Heart left ventricle (tissue), 16 donors: ENCODE data around the gene WWTR1. TPM values are rescaled to one million over a fixed set of nuclear protein-coding genes. Genes with fewer than 3 reads are reported as not detected.

Experiments used
- ATAC-seq, 4 donors: fragments of 200-7000 bp; cut with Tn5 transposase; one replicate each; pipeline ENCODE4 v1.9.1; 2020 to 2022; ENCODE audit warnings: moderate library complexity in 4 of 4, mild to moderate bottlenecking in 3 of 4, moderate number of reproducible peaks in 1 of 4
- DNase-seq, 5 donors: peaks; one replicate each; pipeline ENCODE4 v3.0.0-alpha.2; 2020
- H3K27ac ChIP-seq, 12 donors: fragments of 200-600 bp; sonication (generic) in 4 of 12; one replicate each; pipeline versions ENCODE4 v1.5.0 to v1.8.0; 2016 to 2022; ENCODE audit warnings: mild to moderate bottlenecking in 2 of 12
- H3K27me3 ChIP-seq, 9 donors: fragments of 200-600 bp; sonication (generic) in 2 of 9; one replicate each; pipeline versions ENCODE4 v1.5.1 to v1.8.0; 2016 to 2022; ENCODE audit warnings: mild to moderate bottlenecking in 3 of 9
- H3K36me3 ChIP-seq, 9 donors: fragments of 200-600 bp; sonication (generic) in 2 of 9; one replicate each; pipeline versions ENCODE4 v1.5.0 to v1.8.0; 2018 to 2022; ENCODE audit warnings: mild to moderate bottlenecking in 2 of 9
- H3K4me1 ChIP-seq, 12 donors: fragments of 200-600 bp; sonication (generic) in 4 of 12; one replicate each; pipeline versions ENCODE4 v1.5.0 to v1.8.0; 2016 to 2022; ENCODE audit warnings: mild to moderate bottlenecking in 3 of 12
- H3K4me3 ChIP-seq, 12 donors: fragments of 200-600 bp; sonication (generic) in 4 of 12; one replicate each; pipeline versions ENCODE4 v1.5.0 to v1.8.0; 2017 to 2022; ENCODE audit warnings: mild to moderate bottlenecking in 9 of 12, moderate library complexity in 4 of 12
- H3K9me3 ChIP-seq, 12 donors: fragments of 200-600 bp; sonication (generic) in 4 of 12; one replicate each; pipeline versions ENCODE4 v1.5.0 to v1.8.0; 2016 to 2022; ENCODE audit warnings: mild to moderate bottlenecking in 1 of 12
- POLR2A ChIP-seq, 2 donors: fragments of 450-650 bp; IDR thresholded peaks; one replicate each; pipeline ENCODE4 v1.6.1; 2017; ENCODE audit warnings: antibody characterized with exemption in 2 of 2, mild to moderate bottlenecking in 2 of 2, moderate library complexity in 2 of 2
- WGBS, 4 donors: extraction: QIAGEN DNeasy Blood & Tissue Kit in 2 of 4; methylation state at CpG; one replicate each; pipeline versions ENCODE4 v1.1.5 to v1.1.7; 2013 to 2018; 5-methylcytosine and 5-hydroxymethylcytosine counted together
- intact Hi-C, 10 donors: fragments of 100-400 bp; cut with DNase I; formaldehyde crosslinking; loops; one replicate each; pipeline versions ENCODE4 v1.11.1 to v1.14.2; 2022
- polyA plus RNA-seq, 2 donors: library from polyadenylated mRNA; stranded (reverse); fragments of 200-250 nt; gene quantifications; one replicate each; pipeline ENCODE4 v1.2.3, GENCODE V29; 2013
- total RNA-seq, 9 donors: library from RNA; depleted of rRNA in 2 of 9; stranded (reverse); fragments of >200 nt in 2 of 9; fragmentation: NEBNext Ultra II Directional in 3 of 9; extraction: Animal tissue kit (Norgen Biotek cat#: 25700) in 3 of 9; gene quantifications; one replicate each; pipeline versions ENCODE4 v1.1.0 to v1.2.4, GENCODE V29; 2016 to 2023
- TF ChIP-seq, protein P1 (sequence below), 12 donors: fragments of 200-600 bp; sonication (generic) in 4 of 12; IDR thresholded peaks; one replicate each; pipeline versions ENCODE4 v1.5.0 to v1.8.0; 2018 to 2022; ENCODE audit warnings: antibody characterized with exemption in 12 of 12, mild to moderate bottlenecking in 5 of 12
- donor health status: ischemic (EF 13 %, LVEDD 7.1; RV severe dilation, severe dysfunction).
- donor health status: healthy with polysubstance abuse.
- donor health status: DM: no; HTN: yes; CAD: no.
- donor health status: DM: no; HTN: no; CAD: no.
- donor health status: ischemic (EF 25% LVEDD 6.9; RV normal size, moderate dysfunction).
- donor health status: ischemic (EF 25% LVEDD 5.7; RV mildly dilated, moderate dysfunction).
- donor health status: healthy.
- donor health status: DM: yes; HTN: yes; CAD: no.
- donor health status: ischemic (EF 35%, LVEDD 5.7; RV mildly dilated, moderate dysfunction).
- donor health status: nonischemic (EF 11% LVEDD 7.7; RV severe dilation, severe dysfunction).
- donor health status: DM: yes; HTN: yes; CAD: no.
- donor health status: PGD.
- donor health status: ischemic (EF 29% LVEDD 5.4; RV normal size, mild dysfunction).
- donor health status: nonischemic (EF 23%, LVEDD 6.1; RV moderate dilation, normal function).

The WWTR1 gene
- total and polyA plus RNA-seq, 11 donors, result 14.5 to 71.7 (median 41.2) TPM

DNA sequence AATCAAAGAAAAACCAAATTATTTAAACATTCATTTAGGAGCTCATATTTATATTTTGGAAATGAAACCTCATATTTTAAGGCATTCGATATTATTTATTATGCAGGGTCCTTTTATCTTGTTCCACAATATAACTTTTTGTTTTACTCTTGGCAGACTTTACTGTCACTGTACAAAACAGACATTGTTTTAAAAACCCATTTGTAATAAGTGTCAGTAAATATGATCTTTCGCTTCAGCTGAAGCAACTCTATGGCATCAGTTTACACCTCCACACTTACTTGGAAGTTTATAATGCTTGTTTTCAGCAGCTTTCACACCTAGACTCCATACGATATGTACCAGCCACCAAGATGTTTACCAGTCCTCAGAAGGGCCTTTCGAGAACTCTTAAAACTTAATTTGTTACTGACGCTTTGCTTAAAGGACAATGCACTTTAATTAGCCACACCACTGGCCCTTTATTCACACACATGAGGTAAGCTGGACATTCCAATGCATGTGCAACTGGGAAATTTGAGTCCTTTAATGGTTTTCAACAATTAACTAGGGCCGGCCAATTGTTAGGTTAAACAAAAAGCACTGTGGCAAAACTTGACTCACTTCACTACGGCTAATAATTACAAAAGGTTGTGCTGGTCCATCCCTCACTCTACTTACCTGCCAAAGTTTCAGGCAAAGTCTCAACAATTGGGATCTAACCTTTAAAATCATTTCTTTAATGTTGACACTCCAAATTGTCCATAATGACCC lies 16.7 kb downstream of the WWTR1 start:
- TF ChIP-seq, protein P1, sequence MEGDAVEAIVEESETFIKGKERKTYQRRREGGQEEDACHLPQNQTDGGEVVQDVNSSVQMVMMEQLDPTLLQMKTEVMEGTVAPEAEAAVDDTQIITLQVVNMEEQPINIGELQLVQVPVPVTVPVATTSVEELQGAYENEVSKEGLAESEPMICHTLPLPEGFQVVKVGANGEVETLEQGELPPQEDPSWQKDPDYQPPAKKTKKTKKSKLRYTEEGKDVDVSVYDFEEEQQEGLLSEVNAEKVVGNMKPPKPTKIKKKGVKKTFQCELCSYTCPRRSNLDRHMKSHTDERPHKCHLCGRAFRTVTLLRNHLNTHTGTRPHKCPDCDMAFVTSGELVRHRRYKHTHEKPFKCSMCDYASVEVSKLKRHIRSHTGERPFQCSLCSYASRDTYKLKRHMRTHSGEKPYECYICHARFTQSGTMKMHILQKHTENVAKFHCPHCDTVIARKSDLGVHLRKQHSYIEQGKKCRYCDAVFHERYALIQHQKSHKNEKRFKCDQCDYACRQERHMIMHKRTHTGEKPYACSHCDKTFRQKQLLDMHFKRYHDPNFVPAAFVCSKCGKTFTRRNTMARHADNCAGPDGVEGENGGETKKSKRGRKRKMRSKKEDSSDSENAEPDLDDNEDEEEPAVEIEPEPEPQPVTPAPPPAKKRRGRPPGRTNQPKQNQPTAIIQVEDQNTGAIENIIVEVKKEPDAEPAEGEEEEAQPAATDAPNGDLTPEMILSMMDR (IDR thresholded peaks at IDR 0.05), result no peak
- TF ChIP-seq POLR2A (IDR thresholded peaks at IDR 0.05), result no peak
- DNase-seq (no peak), ATAC-seq (no peak)
- H3K4me1 ChIP-seq, result peaks cover 0 to 65% (median 34%) of the 10 kb centered on the region in 12 donors
- no peaks in the 10 kb centered on the region for H3K9me3 ChIP-seq
- peaks cover 0 to 13% (median 0%) of the 10 kb centered on the region in 9 donors for H3K36me3 ChIP-seq
- peak overlapping the region in 1 of 12 donors; percentile 28 for H3K27ac ChIP-seq
- intact Hi-C loops, result no loop called here
- 77 to 81% (median 79%) methylated on average over 7 of the region's 7 CpGs for WGBS, 4 donors
- H3K4me3 ChIP-seq, result no peak overlapping the region
- no peaks in the 10 kb centered on the region for H3K27me3 ChIP-seq

DNA sequence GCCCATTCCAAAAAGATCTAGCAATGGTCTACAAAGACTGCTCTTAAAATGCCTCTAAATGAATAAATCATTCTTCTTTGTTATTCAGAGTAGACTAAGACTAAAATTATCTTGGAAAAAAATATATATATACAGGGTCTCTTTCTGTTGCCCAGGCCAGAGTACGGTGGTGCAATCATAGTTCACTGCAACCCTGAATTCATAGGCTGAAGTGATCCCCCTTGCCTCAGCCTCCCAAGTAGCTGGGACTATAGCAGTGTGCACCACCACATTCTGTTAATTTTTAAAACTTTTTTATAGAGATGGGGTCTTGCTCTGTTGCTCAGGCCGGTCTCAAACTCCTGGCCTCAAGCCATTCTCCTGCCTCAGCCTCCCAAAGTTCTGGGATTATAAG lies 18.7 kb downstream of the WWTR1 start:
- ATAC-seq (peak in 1 of 4 donors; percentile 8), DNase-seq (no peak)

DNA sequence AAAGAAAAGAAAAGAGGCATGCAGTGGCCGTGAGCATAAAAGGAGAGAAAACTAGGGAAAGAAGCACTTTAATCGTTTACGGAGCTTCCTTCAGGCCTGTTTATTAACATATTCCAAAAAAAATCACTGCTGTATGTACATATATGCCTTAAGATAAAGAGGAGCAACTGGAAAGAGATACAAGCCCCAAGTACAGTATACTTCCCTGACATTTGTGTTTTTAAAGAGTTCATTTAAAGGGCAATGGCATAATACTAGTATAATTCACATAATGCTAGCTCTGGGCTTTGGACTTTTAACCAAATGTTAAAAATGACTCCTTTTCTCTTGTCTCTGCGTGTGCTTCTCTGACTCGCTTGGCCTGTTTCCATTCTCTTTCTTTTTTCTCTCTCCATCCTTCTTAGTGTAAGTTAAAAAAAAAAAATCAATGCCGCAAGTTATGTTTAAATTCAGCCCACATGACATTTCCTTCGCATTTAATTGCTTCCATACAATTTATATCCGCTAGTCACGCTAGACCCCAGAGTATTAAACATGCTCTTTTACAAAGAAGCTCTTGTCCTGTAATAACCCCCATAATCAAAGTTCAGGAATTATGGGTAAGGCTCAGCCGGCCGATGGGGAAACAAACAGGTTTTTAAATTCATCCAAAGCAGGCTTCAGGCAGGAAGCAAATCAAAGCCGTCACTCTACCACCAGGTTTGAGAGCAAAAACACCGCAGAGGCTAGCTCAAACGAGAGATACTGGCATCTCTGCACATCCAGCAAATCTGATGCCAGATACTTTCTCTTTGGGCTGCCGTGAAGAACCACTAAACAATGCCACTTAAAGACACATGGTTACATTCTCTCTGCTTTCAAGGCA lies 19.4 kb downstream of the WWTR1 start:
- no peaks in the 10 kb centered on the region for H3K9me3 ChIP-seq
- ATAC-seq (peak in 2 of 4 donors; percentile 22 to 24), DNase-seq (no peak)
- H3K36me3 ChIP-seq, result peaks cover 0 to 5% (median 0%) of the 10 kb centered on the region in 9 donors
- H3K4me1 ChIP-seq, result peaks cover 0 to 74% (median 44%) of the 10 kb centered on the region in 12 donors
- no peak for TF ChIP-seq POLR2A (IDR thresholded peaks at IDR 0.05)
- H3K4me3 ChIP-seq, result peak overlapping the region in 9 of 12 donors; percentile 23 to 49 (median 33)
- intact Hi-C loops, result no loop called here
- 38 to 45% (median 44%) methylated on average over 15 of the region's 15 CpGs for WGBS, 4 donors
- peaks cover 0 to 7% (median 0%) of the 10 kb centered on the region in 9 donors for H3K27me3 ChIP-seq
- H3K27ac ChIP-seq, result peak overlapping the region in 9 of 12 donors; percentile 5 to 66 (median 41)

More for the DNA sequence above, 18.7 kb downstream of the WWTR1 start:
- peak overlapping the region in 8 of 12 donors; percentile 25 to 49 (median 33) for H3K4me3 ChIP-seq
- peaks cover 0 to 7% (median 0%) of the 10 kb centered on the region in 9 donors for H3K27me3 ChIP-seq
- TF ChIP-seq, protein P1 (IDR thresholded peaks at IDR 0.05), result no peak
- no peak for TF ChIP-seq POLR2A (IDR thresholded peaks at IDR 0.05)
- intact Hi-C loops, result no loop called here
- no peaks in the 10 kb centered on the region for H3K9me3 ChIP-seq
- peak overlapping the region in 9 of 12 donors; percentile 5 to 66 (median 41) for H3K27ac ChIP-seq
- H3K36me3 ChIP-seq, result peaks cover 0 to 5% (median 0%) of the 10 kb centered on the region in 9 donors
- 77 to 93% (median 81%) methylated on average over 2 of the region's 2 CpGs for WGBS, 4 donors
- peaks cover 0 to 74% (median 43%) of the 10 kb centered on the region in 12 donors for H3K4me1 ChIP-seq

DNA sequence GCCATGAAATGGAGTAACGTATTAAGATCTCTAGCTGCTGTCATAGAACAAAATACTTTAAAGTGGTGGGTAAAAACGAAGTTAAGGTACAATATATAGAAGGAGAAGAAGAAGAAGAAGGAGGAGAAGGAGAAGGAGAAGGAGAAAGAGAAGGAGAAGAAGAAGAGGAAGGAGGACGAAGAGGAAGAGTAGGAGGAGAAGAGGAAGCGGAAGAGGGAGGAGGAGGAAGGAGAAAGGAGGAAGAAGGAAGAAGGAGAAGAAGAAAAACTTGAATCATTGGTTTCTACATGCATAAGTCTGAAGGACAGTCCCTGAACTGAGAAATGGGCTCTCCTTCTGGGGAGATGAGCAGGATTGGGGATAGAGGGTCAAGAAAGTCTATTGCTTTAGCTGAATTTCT lies 22.4 kb downstream of the WWTR1 start:
- Histone ChIP-seq H3K9me3 (no peaks in the 10 kb centered on the region), H3K4me1 (peaks cover 0 to 72% (median 43%) of the 10 kb centered on the region in 12 donors), H3K4me3 (no peak overlapping the region), H3K27me3 (peaks cover 0 to 17% (median 0%) of the 10 kb centered on the region in 9 donors), H3K36me3 (peaks cover 0 to 8% (median 0%) of the 10 kb centered on the region in 9 donors), H3K27ac (no peak overlapping the region)
- ATAC-seq, result no peak
- TF ChIP-seq, protein P1 (IDR thresholded peaks at IDR 0.05), result no peak
- no peak for TF ChIP-seq POLR2A (IDR thresholded peaks at IDR 0.05)
- intact Hi-C loops, result no loop called here
- WGBS, 4 donors, result 82 to 87% (median 86%) methylated on average over 4 of the region's 4 CpGs
- DNase-seq, result no peak
